ENCODE data around the gene GALNT16.

GALNT16 gene

DNA sequence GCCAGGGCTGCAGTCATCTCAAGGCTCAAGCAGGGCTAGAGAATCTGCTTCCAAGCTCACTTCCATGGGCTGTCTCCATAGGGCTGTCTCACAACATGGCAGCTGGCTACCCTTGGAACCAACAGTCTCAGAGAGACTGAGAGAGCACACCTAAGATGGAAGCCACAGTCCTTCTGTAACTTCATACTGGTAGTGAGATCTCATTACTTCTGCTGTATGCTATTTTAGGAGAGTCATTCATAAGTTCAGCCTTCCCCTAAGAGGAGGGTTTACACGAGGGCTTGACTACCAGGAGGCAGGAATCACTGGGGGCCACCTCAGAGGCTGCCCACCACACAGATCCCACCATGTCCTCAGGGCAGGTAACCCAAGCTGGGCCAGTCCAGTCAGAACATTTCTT lies 108.4 kb downstream of the GALNT16 start:
- no peaks in the 10 kb centered on the region for H3K27me3 ChIP-seq (ENCODE audit: insufficient read depth, poor library complexity, severe bottlenecking)
- DNase-seq (ENCODE audit: low read depth in 1 of 2, low spot score in 1 of 2), result no peak
- H3K27ac ChIP-seq (replicated peaks), result no peak overlapping the region
- TF ChIP-seq POLR2AphosphoS5 (IDR thresholded peaks at IDR 0.05; ENCODE audit: low read depth) (no peak), GABPA (IDR thresholded peaks at IDR 0.05; ENCODE audit: low read depth) (no peak), SPI1 (IDR thresholded peaks at IDR 0.05; ENCODE audit: borderline replicate concordance, low read depth) (no peak)
- TF ChIP-seq, protein P1, sequence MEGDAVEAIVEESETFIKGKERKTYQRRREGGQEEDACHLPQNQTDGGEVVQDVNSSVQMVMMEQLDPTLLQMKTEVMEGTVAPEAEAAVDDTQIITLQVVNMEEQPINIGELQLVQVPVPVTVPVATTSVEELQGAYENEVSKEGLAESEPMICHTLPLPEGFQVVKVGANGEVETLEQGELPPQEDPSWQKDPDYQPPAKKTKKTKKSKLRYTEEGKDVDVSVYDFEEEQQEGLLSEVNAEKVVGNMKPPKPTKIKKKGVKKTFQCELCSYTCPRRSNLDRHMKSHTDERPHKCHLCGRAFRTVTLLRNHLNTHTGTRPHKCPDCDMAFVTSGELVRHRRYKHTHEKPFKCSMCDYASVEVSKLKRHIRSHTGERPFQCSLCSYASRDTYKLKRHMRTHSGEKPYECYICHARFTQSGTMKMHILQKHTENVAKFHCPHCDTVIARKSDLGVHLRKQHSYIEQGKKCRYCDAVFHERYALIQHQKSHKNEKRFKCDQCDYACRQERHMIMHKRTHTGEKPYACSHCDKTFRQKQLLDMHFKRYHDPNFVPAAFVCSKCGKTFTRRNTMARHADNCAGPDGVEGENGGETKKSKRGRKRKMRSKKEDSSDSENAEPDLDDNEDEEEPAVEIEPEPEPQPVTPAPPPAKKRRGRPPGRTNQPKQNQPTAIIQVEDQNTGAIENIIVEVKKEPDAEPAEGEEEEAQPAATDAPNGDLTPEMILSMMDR (IDR thresholded peaks at IDR 0.05; ENCODE audit: insufficient read depth, low read length), result no peak
- TF ChIP-seq, protein P2, sequence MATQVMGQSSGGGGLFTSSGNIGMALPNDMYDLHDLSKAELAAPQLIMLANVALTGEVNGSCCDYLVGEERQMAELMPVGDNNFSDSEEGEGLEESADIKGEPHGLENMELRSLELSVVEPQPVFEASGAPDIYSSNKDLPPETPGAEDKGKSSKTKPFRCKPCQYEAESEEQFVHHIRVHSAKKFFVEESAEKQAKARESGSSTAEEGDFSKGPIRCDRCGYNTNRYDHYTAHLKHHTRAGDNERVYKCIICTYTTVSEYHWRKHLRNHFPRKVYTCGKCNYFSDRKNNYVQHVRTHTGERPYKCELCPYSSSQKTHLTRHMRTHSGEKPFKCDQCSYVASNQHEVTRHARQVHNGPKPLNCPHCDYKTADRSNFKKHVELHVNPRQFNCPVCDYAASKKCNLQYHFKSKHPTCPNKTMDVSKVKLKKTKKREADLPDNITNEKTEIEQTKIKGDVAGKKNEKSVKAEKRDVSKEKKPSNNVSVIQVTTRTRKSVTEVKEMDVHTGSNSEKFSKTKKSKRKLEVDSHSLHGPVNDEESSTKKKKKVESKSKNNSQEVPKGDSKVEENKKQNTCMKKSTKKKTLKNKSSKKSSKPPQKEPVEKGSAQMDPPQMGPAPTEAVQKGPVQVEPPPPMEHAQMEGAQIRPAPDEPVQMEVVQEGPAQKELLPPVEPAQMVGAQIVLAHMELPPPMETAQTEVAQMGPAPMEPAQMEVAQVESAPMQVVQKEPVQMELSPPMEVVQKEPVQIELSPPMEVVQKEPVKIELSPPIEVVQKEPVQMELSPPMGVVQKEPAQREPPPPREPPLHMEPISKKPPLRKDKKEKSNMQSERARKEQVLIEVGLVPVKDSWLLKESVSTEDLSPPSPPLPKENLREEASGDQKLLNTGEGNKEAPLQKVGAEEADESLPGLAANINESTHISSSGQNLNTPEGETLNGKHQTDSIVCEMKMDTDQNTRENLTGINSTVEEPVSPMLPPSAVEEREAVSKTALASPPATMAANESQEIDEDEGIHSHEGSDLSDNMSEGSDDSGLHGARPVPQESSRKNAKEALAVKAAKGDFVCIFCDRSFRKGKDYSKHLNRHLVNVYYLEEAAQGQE (IDR thresholded peaks at IDR 0.05; ENCODE audit: insufficient replicate concordance, low read depth), result no peak
- no peak overlapping the region for H3K4me3 ChIP-seq (replicated peaks; ENCODE audit: insufficient read depth, low read length)

DNA sequence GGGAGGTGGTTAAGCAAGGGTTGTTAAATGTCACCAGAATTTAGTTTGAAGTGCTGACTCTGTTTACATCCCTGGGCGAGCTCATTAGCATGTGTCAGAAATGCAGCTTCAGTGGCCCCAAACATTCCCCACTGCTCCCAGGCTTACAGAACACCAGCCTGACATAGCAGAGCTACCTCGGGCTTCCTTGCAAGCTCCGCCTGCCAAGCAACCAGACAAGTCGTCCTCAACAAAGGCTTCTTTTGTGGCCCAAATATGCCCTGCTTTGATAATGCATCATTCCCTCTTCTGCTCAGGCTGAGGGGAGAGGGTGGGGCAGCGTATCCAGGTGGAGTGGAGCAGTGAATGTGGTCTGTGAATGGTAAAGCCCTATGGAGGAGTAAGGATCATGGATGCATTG lies 110.1 kb downstream of the GALNT16 start:
- Histone ChIP-seq H3K27me3 (ENCODE audit: insufficient read depth, poor library complexity, severe bottlenecking) (no peaks in the 10 kb centered on the region), H3K4me3 (replicated peaks; ENCODE audit: insufficient read depth, low read length) (no peak overlapping the region), H3K27ac (replicated peaks) (no peak overlapping the region)
- DNase-seq (ENCODE audit: low read depth in 1 of 2, low spot score in 1 of 2), result no peak
- no peak for TF ChIP-seq POLR2AphosphoS5 (IDR thresholded peaks at IDR 0.05; ENCODE audit: low read depth)
- TF ChIP-seq SPI1 (IDR thresholded peaks at IDR 0.05; ENCODE audit: borderline replicate concordance, low read depth), result no peak
- TF ChIP-seq GABPA (IDR thresholded peaks at IDR 0.05; ENCODE audit: low read depth), result no peak
- TF ChIP-seq, protein P2 (IDR thresholded peaks at IDR 0.05; ENCODE audit: insufficient replicate concordance, low read depth), result no peak
- TF ChIP-seq, protein P1 (IDR thresholded peaks at IDR 0.05; ENCODE audit: insufficient read depth, low read length), result no peak

DNA sequence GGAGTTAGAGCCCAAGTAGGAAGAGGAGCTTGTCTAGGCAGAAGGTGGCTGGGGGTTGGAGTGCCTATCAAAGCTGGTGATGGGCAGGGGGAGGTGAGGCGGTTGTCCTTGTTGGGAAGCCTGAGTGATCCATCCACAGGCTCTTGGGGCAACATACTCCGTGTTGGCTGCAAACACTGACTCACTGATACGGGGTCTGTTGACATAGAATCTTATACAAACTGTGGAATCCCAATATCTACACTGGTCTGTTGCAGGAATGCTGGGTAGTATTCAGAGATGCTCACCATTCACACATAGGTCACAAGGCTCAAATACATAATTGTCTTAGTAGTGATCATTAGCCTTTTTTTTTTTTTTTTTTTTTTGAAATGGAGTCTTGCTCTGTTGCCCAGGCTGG lies 112.2 kb downstream of the GALNT16 start:
- DNase-seq (ENCODE audit: low read depth in 1 of 2, low spot score in 1 of 2), result no peak
- Histone ChIP-seq H3K4me3 (replicated peaks; ENCODE audit: insufficient read depth, low read length) (no peak overlapping the region), H3K27ac (replicated peaks) (no peak overlapping the region), H3K27me3 (ENCODE audit: insufficient read depth, poor library complexity, severe bottlenecking) (no peaks in the 10 kb centered on the region)
- TF ChIP-seq GABPA (IDR thresholded peaks at IDR 0.05; ENCODE audit: low read depth) (no peak), SPI1 (IDR thresholded peaks at IDR 0.05; ENCODE audit: borderline replicate concordance, low read depth) (no peak), POLR2AphosphoS5 (IDR thresholded peaks at IDR 0.05; ENCODE audit: low read depth) (no peak)
- TF ChIP-seq, protein P1 (IDR thresholded peaks at IDR 0.05; ENCODE audit: insufficient read depth, low read length), result no peak
- TF ChIP-seq, protein P2 (IDR thresholded peaks at IDR 0.05; ENCODE audit: insufficient replicate concordance, low read depth), result no peak
